ENCODE data around the gene SLC35A4. TPM values are rescaled to one million over a fixed set of nuclear protein-coding genes. Genes with fewer than 3 reads are reported as not detected.

Gene SLC35A4
- total RNA-seq, 1 donor from 2014 or later: 20.7 TPM

- Histone ChIP-seq H3K36me3 (no peaks in the 10 kb centered on the region), H2AFZ (replicated peaks) (no peak overlapping the region), H3K27me3 (no peaks in the 10 kb centered on the region), H3K9ac (no peak overlapping the region), H3K79me2 (ENCODE audit: low read depth) (peaks cover 23% of the 10 kb centered on the region), H4K20me1 (ENCODE audit: low read depth) (no peaks in the 10 kb centered on the region), H3K9me3 (ENCODE audit: low read depth) (no peaks in the 10 kb centered on the region), H3K4me2 (no peak overlapping the region), H3F3A (ENCODE audit: low read depth) (no peaks in the 10 kb centered on the region), H3K4me3 (no peak overlapping the region), H3K27ac (no peak overlapping the region), H3K4me1 (peaks cover 12% of the 10 kb centered on the region)
- Mint-ChIP-seq H3K27ac (no peak overlapping the region), H3K4me3 (peak overlapping the region; percentile 50), H3K27me3 (ENCODE audit: insufficient read depth, low read depth) (peaks cover 7% of the 10 kb centered on the region), H3K36me3 (peaks cover 11% of the 10 kb centered on the region), H3K4me1 (peaks cover 31% of the 10 kb centered on the region), H3K9me3 (no peaks in the 10 kb centered on the region)
- TF ChIP-seq EZH2 (IDR thresholded peaks at IDR 0.05): no peak
- TF ChIP-seq, protein P1, sequence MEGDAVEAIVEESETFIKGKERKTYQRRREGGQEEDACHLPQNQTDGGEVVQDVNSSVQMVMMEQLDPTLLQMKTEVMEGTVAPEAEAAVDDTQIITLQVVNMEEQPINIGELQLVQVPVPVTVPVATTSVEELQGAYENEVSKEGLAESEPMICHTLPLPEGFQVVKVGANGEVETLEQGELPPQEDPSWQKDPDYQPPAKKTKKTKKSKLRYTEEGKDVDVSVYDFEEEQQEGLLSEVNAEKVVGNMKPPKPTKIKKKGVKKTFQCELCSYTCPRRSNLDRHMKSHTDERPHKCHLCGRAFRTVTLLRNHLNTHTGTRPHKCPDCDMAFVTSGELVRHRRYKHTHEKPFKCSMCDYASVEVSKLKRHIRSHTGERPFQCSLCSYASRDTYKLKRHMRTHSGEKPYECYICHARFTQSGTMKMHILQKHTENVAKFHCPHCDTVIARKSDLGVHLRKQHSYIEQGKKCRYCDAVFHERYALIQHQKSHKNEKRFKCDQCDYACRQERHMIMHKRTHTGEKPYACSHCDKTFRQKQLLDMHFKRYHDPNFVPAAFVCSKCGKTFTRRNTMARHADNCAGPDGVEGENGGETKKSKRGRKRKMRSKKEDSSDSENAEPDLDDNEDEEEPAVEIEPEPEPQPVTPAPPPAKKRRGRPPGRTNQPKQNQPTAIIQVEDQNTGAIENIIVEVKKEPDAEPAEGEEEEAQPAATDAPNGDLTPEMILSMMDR (IDR thresholded peaks at IDR 0.05): no peak
- no peak for TF ChIP-seq EZH2phosphoT487 (IDR thresholded peaks at IDR 0.05)
- no peak for DNase-seq (ENCODE audit: low spot score)
Measured at GRCh38 chr5:140566665-140567064, 2.0 kb downstream of the SLC35A4 start.

DNA sequence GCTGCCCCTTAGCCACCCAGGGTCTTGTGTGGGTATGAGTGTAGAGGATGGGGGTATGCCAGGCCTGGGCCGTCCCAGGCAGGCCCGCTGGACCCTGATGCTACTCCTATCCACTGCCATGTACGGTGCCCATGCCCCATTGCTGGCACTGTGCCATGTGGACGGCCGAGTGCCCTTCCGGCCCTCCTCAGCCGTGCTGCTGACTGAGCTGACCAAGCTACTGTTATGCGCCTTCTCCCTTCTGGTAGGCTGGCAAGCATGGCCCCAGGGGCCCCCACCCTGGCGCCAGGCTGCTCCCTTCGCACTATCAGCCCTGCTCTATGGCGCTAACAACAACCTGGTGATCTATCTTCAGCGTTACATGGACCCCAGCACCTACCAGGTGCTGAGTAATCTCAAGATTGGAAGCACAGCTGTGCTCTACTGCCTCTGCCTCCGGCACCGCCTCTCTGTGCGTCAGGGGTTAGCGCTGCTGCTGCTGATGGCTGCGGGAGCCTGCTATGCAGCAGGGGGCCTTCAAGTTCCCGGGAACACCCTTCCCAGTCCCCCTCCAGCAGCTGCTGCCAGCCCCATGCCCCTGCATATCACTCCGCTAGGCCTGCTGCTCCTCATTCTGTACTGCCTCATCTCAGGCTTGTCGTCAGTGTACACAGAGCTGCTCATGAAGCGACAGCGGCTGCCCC lies 2.6 kb downstream of the SLC35A4 start:
- H3K4me3 Mint-ChIP-seq: peak overlapping the region; percentile 62
- Histone ChIP-seq H2AFZ (replicated peaks) (no peak overlapping the region), H3K4me2 (no peak overlapping the region), H3K79me2 (ENCODE audit: low read depth) (peaks cover 23% of the 10 kb centered on the region), H3K36me3 (no peaks in the 10 kb centered on the region), H3K27me3 (no peaks in the 10 kb centered on the region), H3F3A (ENCODE audit: low read depth) (no peaks in the 10 kb centered on the region), H3K27ac (no peak overlapping the region), H4K20me1 (ENCODE audit: low read depth) (no peaks in the 10 kb centered on the region), H3K4me1 (peaks cover 12% of the 10 kb centered on the region), H3K9ac (no peak overlapping the region), H3K4me3 (no peak overlapping the region), H3K9me3 (ENCODE audit: low read depth) (no peaks in the 10 kb centered on the region)
- TF ChIP-seq, protein P1 (IDR thresholded peaks at IDR 0.05): no peak
- TF ChIP-seq EZH2 (IDR thresholded peaks at IDR 0.05): no peak
- TF ChIP-seq EZH2phosphoT487 (IDR thresholded peaks at IDR 0.05): no peak
- H3K9me3 Mint-ChIP-seq: no peaks in the 10 kb centered on the region
- H3K36me3 Mint-ChIP-seq: peaks cover 11% of the 10 kb centered on the region
- DNase-seq (ENCODE audit: low spot score): no peak
- peaks cover 31% of the 10 kb centered on the region for H3K4me1 Mint-ChIP-seq
- peaks cover 7% of the 10 kb centered on the region for H3K27me3 Mint-ChIP-seq (ENCODE audit: insufficient read depth, low read depth)
- H3K27ac Mint-ChIP-seq: no peak overlapping the region

- no peak for DNase-seq (ENCODE audit: low spot score)
- H3K9me3 Mint-ChIP-seq: no peaks in the 10 kb centered on the region
- TF ChIP-seq EZH2 (IDR thresholded peaks at IDR 0.05) (no peak), EZH2phosphoT487 (IDR thresholded peaks at IDR 0.05) (no peak)
- TF ChIP-seq, protein P1 (IDR thresholded peaks at IDR 0.05): no peak
- H3K27ac Mint-ChIP-seq: no peak overlapping the region
- Histone ChIP-seq H3K36me3 (no peaks in the 10 kb centered on the region), H3K27ac (no peak overlapping the region), H3F3A (ENCODE audit: low read depth) (no peaks in the 10 kb centered on the region), H4K20me1 (ENCODE audit: low read depth) (no peaks in the 10 kb centered on the region), H3K9me3 (ENCODE audit: low read depth) (no peaks in the 10 kb centered on the region), H3K4me2 (no peak overlapping the region), H2AFZ (replicated peaks) (no peak overlapping the region), H3K27me3 (no peaks in the 10 kb centered on the region), H3K4me1 (peaks cover 12% of the 10 kb centered on the region), H3K9ac (no peak overlapping the region), H3K79me2 (ENCODE audit: low read depth) (peaks cover 23% of the 10 kb centered on the region), H3K4me3 (no peak overlapping the region)
- peaks cover 11% of the 10 kb centered on the region for H3K36me3 Mint-ChIP-seq
- peaks cover 7% of the 10 kb centered on the region for H3K27me3 Mint-ChIP-seq (ENCODE audit: insufficient read depth, low read depth)
- H3K4me1 Mint-ChIP-seq: peaks cover 26% of the 10 kb centered on the region
- H3K4me3 Mint-ChIP-seq: peak overlapping the region; percentile 41
Measured at GRCh38 chr5:140567871-140568270, 3.2 kb downstream of the SLC35A4 start.

Data from neural progenitor cell (in vitro differentiated cells).